ENCODE results near the gene MCM3. TPM values are rescaled to one million over a fixed set of nuclear protein-coding genes. Genes with fewer than 3 reads are reported as not detected.
A peak's percentile ranks its signal among the peaks of the same experiment; 100 is the strongest.

The MCM3 gene
- total RNA-seq, 1 donor from 2014 or later = 214 TPM

- peaks cover 3% of the 10 kb centered on the region for H3K27me3 Mint-ChIP-seq (ENCODE audit: insufficient read depth)
- H3K4me1 Mint-ChIP-seq (ENCODE audit: low read depth) = peaks cover 28% of the 10 kb centered on the region
- H3K9me3 Mint-ChIP-seq = peaks cover 4% of the 10 kb centered on the region
- H3K27ac Mint-ChIP-seq = no peak overlapping the region
- H3K36me3 Mint-ChIP-seq (ENCODE audit: low read depth) = peaks cover 6% of the 10 kb centered on the region
- intact Hi-C loops (cut with micrococcal nuclease) = no loop called here
- no peak for DNase-seq (ENCODE audit: low spot score)
- H3K4me3 Mint-ChIP-seq = no peak overlapping the region
Observed at GRCh38 chr6:52293067-52293466, 8.5 kb upstream of the MCM3 start.

GRCh38 chr6:52288841-52289240 lies 4.3 kb upstream of the MCM3 start:
- intact Hi-C loops (cut with micrococcal nuclease) = loop anchor here (5.0 to 10.0 kb wide), 3 partner anchors 708 to 1506 kb away; partner anchors contain the start of genes GCLC, GSTA4 and LRRC1
- peaks cover 17% of the 10 kb centered on the region for H3K4me1 Mint-ChIP-seq (ENCODE audit: low read depth)

GRCh38 chr6:52288216-52288615 lies 3.7 kb upstream of the MCM3 start:
- peaks cover 22% of the 10 kb centered on the region for H3K4me1 Mint-ChIP-seq (ENCODE audit: low read depth)
- no peak overlapping the region for H3K27ac Mint-ChIP-seq

More at GRCh38 chr6:52288841-52289240, 4.3 kb upstream of the MCM3 start:
- Mint-ChIP-seq H3K27ac (no peak overlapping the region), H3K27me3 (ENCODE audit: insufficient read depth) (peaks cover 3% of the 10 kb centered on the region), H3K4me3 (no peak overlapping the region), H3K36me3 (ENCODE audit: low read depth) (peaks cover 2% of the 10 kb centered on the region), H3K9me3 (no peaks in the 10 kb centered on the region)
- DNase-seq (ENCODE audit: low spot score) = no peak

GRCh38 chr6:52286798-52287432 lies 2.4 kb upstream of the MCM3 start:
- DNase-seq (ENCODE audit: low spot score) = peak; percentile 49
- Mint-ChIP-seq H3K27ac (peak overlapping the region; percentile 16), H3K4me1 (ENCODE audit: low read depth) (peaks cover 35% of the 10 kb centered on the region), H3K9me3 (no peaks in the 10 kb centered on the region), H3K4me3 (no peak overlapping the region), H3K36me3 (ENCODE audit: low read depth) (peaks cover 15% of the 10 kb centered on the region), H3K27me3 (ENCODE audit: insufficient read depth) (peaks cover 3% of the 10 kb centered on the region)
- intact Hi-C loops (cut with micrococcal nuclease) = loop anchor here (1.0 to 10.0 kb wide), 5 partner anchors 18 to 1508 kb away; partner anchors contain the start of genes GCLC, GSTA4 and LRRC1

More at GRCh38 chr6:52288216-52288615, 3.7 kb upstream of the MCM3 start:
- DNase-seq (ENCODE audit: low spot score) = no peak
- Mint-ChIP-seq H3K27me3 (ENCODE audit: insufficient read depth) (peaks cover 3% of the 10 kb centered on the region), H3K36me3 (ENCODE audit: low read depth) (peaks cover 4% of the 10 kb centered on the region), H3K4me3 (no peak overlapping the region), H3K9me3 (no peaks in the 10 kb centered on the region)
- intact Hi-C loops (cut with micrococcal nuclease) = loop anchor here (5.0 to 10.0 kb wide), 3 partner anchors 709 to 1507 kb away; partner anchors contain the start of genes GCLC, GSTA4 and LRRC1

- H3K27ac Mint-ChIP-seq = no peak overlapping the region
- H3K9me3 Mint-ChIP-seq = no peaks in the 10 kb centered on the region
- DNase-seq (ENCODE audit: low spot score) = no peak
- peaks cover 28% of the 10 kb centered on the region for H3K36me3 Mint-ChIP-seq (ENCODE audit: low read depth)
- no peaks in the 10 kb centered on the region for H3K27me3 Mint-ChIP-seq (ENCODE audit: insufficient read depth)
- H3K4me3 Mint-ChIP-seq = no peak overlapping the region
- intact Hi-C loops (cut with micrococcal nuclease) = loop anchor here (1.0 to 10.0 kb wide), 5 partner anchors 11 to 1509 kb away; partner anchors contain the start of genes GCLC, GSTA4 and LRRC1
- H3K4me1 Mint-ChIP-seq (ENCODE audit: low read depth) = peaks cover 47% of the 10 kb centered on the region
Observed at GRCh38 chr6:52285177-52286068, 881 bp upstream of the MCM3 start.

- Mint-ChIP-seq H3K27me3 (ENCODE audit: insufficient read depth) (no peaks in the 10 kb centered on the region), H3K27ac (peak overlapping the region; percentile 76), H3K4me3 (no peak overlapping the region), H3K4me1 (ENCODE audit: low read depth) (peaks cover 51% of the 10 kb centered on the region), H3K36me3 (ENCODE audit: low read depth) (peaks cover 34% of the 10 kb centered on the region), H3K9me3 (no peaks in the 10 kb centered on the region)
- intact Hi-C loops (cut with micrococcal nuclease) = loop anchor here (1.0 to 10.0 kb wide), 11 partner anchors 21 to 1511 kb away; partner anchors contain the start of genes EFHC1, GCLC, LRRC1 and PAQR8
- no peak for DNase-seq (ENCODE audit: low spot score)
Observed at GRCh38 chr6:52284131-52284459, 447 bp downstream of the MCM3 start.

- intact Hi-C loops (cut with micrococcal nuclease) = loop anchor here (5.0 to 10.0 kb wide), 3 partner anchors 294 to 1512 kb away; partner anchors contain the start of genes GCLC, LRRC1 and TRAM2
- H3K27ac Mint-ChIP-seq = peak overlapping the region; percentile 6
- H3K4me1 Mint-ChIP-seq (ENCODE audit: low read depth) = peaks cover 57% of the 10 kb centered on the region
- H3K27me3 Mint-ChIP-seq (ENCODE audit: insufficient read depth) = no peaks in the 10 kb centered on the region
- H3K36me3 Mint-ChIP-seq (ENCODE audit: low read depth) = peaks cover 39% of the 10 kb centered on the region
- H3K4me3 Mint-ChIP-seq = no peak overlapping the region
- H3K9me3 Mint-ChIP-seq = no peaks in the 10 kb centered on the region
- DNase-seq (ENCODE audit: low spot score) = no peak
Observed at GRCh38 chr6:52283111-52283510, 1.4 kb downstream of the MCM3 start.

GRCh38 chr6:52276130-52276529 lies 8.4 kb downstream of the MCM3 start:
- H3K36me3 Mint-ChIP-seq (ENCODE audit: low read depth) = peaks cover 59% of the 10 kb centered on the region
- intact Hi-C loops (cut with micrococcal nuclease) = no loop called here

GRCh38 chr6:52271852-52272460 lies 12.6 kb downstream of the MCM3 start:
- H3K4me1 Mint-ChIP-seq (ENCODE audit: low read depth) = peaks cover 14% of the 10 kb centered on the region
- DNase-seq (ENCODE audit: low spot score) = no peak
- no peak overlapping the region for H3K4me3 Mint-ChIP-seq
- peaks cover 58% of the 10 kb centered on the region for H3K36me3 Mint-ChIP-seq (ENCODE audit: low read depth)
- no peaks in the 10 kb centered on the region for H3K9me3 Mint-ChIP-seq
- H3K27ac Mint-ChIP-seq = no peak overlapping the region
- no peaks in the 10 kb centered on the region for H3K27me3 Mint-ChIP-seq (ENCODE audit: insufficient read depth)
- intact Hi-C loops (cut with micrococcal nuclease) = no loop called here

More at GRCh38 chr6:52276130-52276529, 8.4 kb downstream of the MCM3 start:
- Mint-ChIP-seq H3K27me3 (ENCODE audit: insufficient read depth) (no peaks in the 10 kb centered on the region), H3K27ac (no peak overlapping the region), H3K9me3 (no peaks in the 10 kb centered on the region), H3K4me1 (ENCODE audit: low read depth) (peaks cover 31% of the 10 kb centered on the region), H3K4me3 (no peak overlapping the region)
- DNase-seq (ENCODE audit: low spot score) = no peak

- Mint-ChIP-seq H3K27me3 (ENCODE audit: insufficient read depth) (no peaks in the 10 kb centered on the region), H3K4me1 (ENCODE audit: low read depth) (peaks cover 7% of the 10 kb centered on the region), H3K9me3 (no peaks in the 10 kb centered on the region), H3K27ac (peak overlapping the region; percentile 47), H3K36me3 (ENCODE audit: low read depth) (peaks cover 58% of the 10 kb centered on the region), H3K4me3 (no peak overlapping the region)
- DNase-seq (ENCODE audit: low spot score) = peak; percentile 63
- intact Hi-C loops (cut with micrococcal nuclease) = loop anchor here (1.0 kb wide), 7 partner anchors 9 to 215 kb away; partner anchors contain the start of gene MCM3
Observed at GRCh38 chr6:52263709-52264540, 20.6 kb downstream of the MCM3 start.

GRCh38 chr6:52262620-52263344 lies 21.8 kb downstream of the MCM3 start:
- Mint-ChIP-seq H3K36me3 (ENCODE audit: low read depth) (peaks cover 51% of the 10 kb centered on the region), H3K27ac (no peak overlapping the region)
- intact Hi-C loops (cut with micrococcal nuclease) = loop anchor here (1.0 kb wide), 7 partner anchors 7 to 213 kb away; partner anchors contain the start of gene MCM3

More at GRCh38 chr6:52262620-52263344, 21.8 kb downstream of the MCM3 start:
- Mint-ChIP-seq H3K4me3 (no peak overlapping the region), H3K27me3 (ENCODE audit: insufficient read depth) (no peaks in the 10 kb centered on the region), H3K4me1 (ENCODE audit: low read depth) (peaks cover 7% of the 10 kb centered on the region), H3K9me3 (no peaks in the 10 kb centered on the region)
- no peak for DNase-seq (ENCODE audit: low spot score)

All from activated T-helper 1 cell treated with anti-CD3 and anti-CD28 coated beads, Interleukin-12 subunit alpha, Interleukin-12 subunit beta, Interleukin-2, Interleukin-4 antibody, amounts not matched to agents 30 ng/mL and 10 ng/mL and 1 ng/mL, durations not matched to agents 14 hours and 24 hours and 36 hours (primary cell).